ENCODE data around the gene PCDHB6.
A peak's percentile ranks its signal among the peaks of the same experiment; 100 is the strongest.
"Not testable (repeated sequence)": the region's sequence is repeated elsewhere in the genome, so short reads cannot be mapped to it uniquely, and the experiment has no call there.

PCDHB6 gene

DNA sequence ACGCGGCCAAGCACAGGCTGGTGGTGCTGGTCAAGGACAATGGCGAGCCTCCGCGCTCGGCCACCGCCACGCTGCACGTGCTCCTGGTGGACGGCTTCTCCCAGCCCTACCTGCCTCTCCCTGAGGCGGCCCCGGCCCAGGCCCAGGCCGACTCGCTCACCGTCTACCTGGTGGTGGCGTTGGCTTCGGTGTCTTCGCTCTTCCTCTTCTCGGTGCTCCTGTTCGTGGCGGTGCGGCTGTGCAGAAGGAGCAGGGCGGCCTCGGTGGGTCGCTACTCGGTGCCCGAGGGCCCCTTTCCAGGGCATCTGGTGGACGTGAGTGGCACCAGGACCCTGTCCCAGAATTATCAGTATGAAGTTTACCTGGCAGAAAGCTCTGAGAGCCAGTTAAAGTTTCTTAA, 8.0 kb downstream of the PCDHB6 start:
- DNase-seq: not testable (repeated sequence)

DNA sequence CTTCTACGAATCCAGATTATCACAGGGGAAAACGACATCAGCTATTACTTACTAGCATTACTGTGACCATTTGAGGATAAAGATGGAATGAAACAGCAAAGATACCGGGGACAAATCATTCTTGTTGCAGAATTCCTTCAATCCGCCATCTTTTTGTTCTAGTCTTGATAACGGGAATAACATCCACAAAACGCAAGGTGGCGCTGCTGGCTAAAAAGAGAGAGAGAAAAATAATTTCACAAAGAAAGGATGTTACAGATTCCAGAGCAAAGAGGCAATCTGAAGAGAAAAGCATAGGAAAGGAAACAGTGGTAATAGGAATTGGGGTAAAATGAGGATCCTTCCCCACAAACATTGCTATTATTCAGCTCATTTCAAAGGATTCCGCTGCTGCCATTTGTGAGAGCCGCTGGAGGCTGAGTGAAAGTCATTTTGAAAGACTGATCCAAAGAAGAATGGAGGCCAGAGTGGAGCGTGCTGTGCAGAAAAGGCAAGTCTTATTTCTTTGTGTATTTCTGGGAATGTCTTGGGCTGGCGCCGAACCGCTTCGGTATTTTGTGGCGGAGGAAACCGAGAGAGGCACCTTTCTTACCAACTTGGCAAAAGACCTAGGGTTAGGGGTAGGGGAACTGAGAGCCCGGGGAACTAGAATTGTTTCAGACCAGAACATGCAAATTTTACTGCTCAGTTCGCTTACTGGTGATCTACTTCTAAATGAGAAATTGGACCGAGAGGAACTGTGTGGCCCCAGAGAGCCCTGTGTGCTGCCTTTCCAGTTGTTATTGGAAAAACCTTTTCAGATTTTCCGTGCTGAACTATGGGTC, 22.7 kb downstream of the PCDHB6 start, which contains the start of gene PCDHB7:
PCDHB7 (plus strand) TSS at position 264 of the 824 bp plus-strand sequence; CDS start at position 456, 192 bp downstream.
- DNase-seq: peak in 4 of 56 donors; percentile 3 to 19 (median 13)

DNA sequence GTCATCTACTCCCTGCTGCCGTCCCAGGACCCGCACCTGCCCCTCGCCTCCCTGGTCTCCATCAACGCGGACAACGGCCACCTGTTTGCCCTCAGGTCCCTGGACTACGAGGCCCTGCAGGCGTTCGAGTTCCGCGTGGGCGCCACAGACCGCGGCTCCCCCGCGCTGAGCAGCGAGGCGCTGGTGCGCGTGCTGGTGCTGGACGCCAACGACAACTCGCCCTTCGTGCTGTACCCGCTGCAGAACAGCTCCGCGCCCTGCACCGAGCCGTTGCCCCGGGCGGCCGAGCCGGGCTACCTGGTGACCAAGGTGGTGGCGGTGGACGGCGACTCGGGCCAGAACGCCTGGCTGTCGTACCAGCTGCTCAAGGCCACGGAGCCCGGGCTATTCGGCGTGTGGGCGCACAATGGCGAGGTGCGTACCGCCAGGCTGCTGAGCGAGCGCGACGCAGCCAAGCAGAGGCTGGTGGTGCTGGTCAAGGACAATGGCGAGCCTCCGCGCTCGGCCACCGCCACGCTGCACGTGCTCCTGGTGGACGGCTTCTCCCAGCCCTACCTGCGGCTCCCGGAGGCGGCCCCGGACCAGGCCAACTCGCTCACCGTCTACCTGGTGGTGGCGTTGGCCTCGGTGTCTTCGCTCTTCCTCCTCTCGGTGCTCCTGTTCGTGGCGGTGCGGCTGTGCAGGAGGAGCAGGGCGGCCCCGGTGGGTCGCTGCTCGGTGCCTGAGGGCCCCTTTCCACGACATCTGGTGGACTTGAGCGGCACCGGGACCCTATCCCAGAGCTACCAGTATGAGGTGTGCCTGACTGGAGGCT, 24.6 kb downstream of the PCDHB6 start:
- not testable (repeated sequence) for DNase-seq

- DNase-seq: no peak
Measured at GRCh38 chr5:141175933-141176332, 26.1 kb downstream of the PCDHB6 start.

DNA sequence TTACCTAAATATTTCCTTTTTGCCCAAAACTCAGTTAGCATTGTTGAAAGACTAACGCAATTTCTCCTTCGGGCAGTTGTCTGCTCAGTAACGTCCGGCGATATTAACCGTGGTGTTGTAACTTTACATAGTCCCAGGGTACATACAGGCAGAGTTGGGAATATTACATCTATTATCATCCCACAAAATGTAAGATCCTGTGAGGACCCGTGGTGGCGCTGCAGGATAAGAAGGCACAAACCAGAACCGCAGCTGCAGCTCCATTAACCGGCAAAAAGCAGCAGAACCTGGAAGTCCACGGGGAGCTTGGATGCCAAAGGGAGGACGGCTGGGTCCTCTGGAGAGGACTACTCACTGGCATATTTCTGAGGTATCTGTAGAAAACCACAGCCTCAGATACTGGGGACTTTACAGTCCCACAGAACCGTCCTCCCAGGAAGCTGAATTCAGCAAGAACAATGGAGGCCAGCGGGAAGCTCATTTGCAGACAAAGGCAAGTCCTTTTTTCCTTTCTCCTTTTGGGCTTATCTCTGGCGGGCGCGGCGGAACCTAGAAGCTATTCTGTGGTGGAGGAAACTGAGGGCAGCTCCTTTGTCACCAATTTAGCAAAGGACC, 27.8 kb downstream of the PCDHB6 start, which contains the start of gene PCDHB8:
PCDHB8 (plus strand) TSS at position 214 of the 615 bp plus-strand sequence; CDS start at position 459, 245 bp downstream.
- not testable (repeated sequence) for DNase-seq

GRCh38 chr5:141179371-141179770, 29.5 kb downstream of the PCDHB6 start:
- DNase-seq: not testable (repeated sequence)

GRCh38 chr5:141179876-141180275, 30.0 kb downstream of the PCDHB6 start:
- DNase-seq: not testable (repeated sequence)

- no peak for DNase-seq
Measured at GRCh38 chr5:141180313-141180712, 30.5 kb downstream of the PCDHB6 start.

- peak in 15 of 56 donors; percentile 3 to 53 (median 29) for DNase-seq
Measured at GRCh38 chr5:141182248-141182647, 32.4 kb downstream of the PCDHB6 start, which contains the start of gene PCDHB16. PCDHB16 (plus strand) TSS chr5:141182387; CDS start chr5:141182560, 173 bp downstream.

DNA sequence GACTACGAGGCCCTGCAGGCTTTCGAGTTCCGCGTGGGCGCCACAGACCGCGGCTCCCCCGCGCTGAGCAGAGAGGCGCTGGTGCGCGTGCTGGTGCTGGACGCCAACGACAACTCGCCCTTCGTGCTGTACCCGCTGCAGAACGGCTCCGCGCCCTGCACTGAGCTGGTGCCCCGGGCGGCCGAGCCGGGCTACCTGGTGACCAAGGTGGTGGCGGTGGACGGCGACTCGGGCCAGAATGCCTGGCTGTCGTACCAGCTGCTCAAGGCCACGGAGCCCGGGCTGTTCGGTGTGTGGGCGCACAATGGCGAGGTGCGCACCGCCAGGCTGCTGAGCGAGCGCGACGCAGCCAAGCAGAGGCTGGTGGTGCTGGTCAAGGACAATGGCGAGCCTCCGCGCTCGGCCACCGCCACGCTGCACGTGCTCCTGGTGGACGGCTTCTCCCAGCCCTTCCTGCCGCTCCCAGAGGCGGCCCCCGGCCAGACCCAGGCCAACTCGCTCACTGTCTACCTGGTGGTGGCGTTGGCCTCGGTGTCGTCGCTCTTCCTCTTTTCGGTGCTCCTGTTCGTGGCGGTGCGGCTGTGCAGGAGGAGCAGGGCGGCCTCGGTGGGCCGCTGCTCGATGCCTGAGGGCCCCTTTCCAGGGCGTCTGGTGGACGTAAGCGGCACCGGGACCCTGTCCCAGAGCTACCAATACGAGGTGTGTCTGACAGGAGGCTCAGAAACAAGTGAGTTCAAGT, 34.4 kb downstream of the PCDHB6 start:
- not testable (repeated sequence) for DNase-seq

DNA sequence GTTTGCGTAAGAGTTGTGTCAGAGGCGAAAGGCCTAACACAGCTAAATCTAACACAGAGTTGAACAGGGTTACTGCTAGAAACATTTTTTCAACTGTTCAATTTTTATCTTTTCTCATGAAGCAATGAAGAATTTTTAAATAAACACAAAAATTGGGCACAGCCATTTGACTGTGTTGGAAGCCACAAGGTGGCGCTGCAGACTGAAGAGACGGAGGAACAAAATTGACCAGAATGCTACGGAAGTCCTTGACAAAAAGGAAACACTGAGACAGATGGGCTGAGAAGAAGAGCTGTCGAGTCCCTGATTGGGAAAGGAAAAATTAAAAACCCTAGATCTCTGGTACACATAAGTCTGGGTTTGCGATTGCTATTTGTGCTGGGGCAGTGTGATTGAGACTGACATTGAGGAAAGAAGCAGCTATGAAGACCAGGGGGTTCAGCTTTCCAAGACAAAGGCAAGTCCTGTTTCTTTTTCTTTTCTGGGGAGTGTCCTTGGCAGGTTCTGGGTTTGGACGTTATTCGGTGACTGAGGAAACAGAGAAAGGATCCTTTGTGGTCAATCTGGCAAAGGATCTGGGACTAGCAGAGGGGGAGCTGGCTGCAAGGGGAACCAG, 37.1 kb downstream of the PCDHB6 start, which contains the start of gene PCDHB9:
PCDHB9 (plus strand) TSS at position 265 of the 616 bp plus-strand sequence; CDS start at position 423, 158 bp downstream.
- DNase-seq: peak in 2 of 56 donors; percentile 12 to 23

GRCh38 chr5:141188682-141189081, 38.8 kb downstream of the PCDHB6 start:
- DNase-seq: not testable (repeated sequence)

GRCh38 chr5:141189131-141189530, 39.3 kb downstream of the PCDHB6 start:
- DNase-seq: not testable (repeated sequence)

DNA sequence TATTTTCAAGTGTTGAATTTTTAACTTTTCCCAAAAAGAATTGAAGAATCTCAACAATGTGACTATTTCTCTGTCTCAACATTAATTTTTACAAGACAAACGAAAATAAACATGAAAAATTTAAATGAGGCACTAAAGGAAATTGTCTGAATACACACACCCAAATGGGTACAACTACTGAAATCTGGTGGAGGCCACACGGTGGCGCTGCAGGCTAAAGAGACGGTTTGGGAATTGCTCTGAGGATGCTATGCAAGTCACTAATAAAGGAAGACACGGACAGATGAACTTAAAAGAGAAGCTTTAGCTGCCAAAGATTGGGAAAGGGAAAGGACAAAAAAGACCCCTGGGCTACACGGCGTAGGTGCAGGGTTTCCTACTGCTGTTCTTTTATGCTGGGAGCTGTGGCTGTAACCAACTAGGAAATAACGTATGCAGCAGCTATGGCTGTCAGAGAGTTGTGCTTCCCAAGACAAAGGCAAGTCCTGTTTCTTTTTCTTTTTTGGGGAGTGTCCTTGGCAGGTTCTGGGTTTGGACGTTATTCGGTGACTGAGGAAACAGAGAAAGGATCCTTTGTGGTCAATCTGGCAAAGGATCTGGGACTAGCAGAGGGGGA, 42.4 kb downstream of the PCDHB6 start, which contains the start of gene PCDHB10:
PCDHB10 (plus strand) TSS at position 244 of the 616 bp plus-strand sequence; CDS start at position 444, 200 bp downstream.
- DNase-seq: peak in 9 of 56 donors; percentile 2 to 62 (median 24)

- DNase-seq: not testable (repeated sequence)
Measured at GRCh38 chr5:141194332-141194731, 44.5 kb downstream of the PCDHB6 start.

GRCh38 chr5:141196363-141196762, 46.5 kb downstream of the PCDHB6 start:
- DNase-seq: no peak

DNA sequence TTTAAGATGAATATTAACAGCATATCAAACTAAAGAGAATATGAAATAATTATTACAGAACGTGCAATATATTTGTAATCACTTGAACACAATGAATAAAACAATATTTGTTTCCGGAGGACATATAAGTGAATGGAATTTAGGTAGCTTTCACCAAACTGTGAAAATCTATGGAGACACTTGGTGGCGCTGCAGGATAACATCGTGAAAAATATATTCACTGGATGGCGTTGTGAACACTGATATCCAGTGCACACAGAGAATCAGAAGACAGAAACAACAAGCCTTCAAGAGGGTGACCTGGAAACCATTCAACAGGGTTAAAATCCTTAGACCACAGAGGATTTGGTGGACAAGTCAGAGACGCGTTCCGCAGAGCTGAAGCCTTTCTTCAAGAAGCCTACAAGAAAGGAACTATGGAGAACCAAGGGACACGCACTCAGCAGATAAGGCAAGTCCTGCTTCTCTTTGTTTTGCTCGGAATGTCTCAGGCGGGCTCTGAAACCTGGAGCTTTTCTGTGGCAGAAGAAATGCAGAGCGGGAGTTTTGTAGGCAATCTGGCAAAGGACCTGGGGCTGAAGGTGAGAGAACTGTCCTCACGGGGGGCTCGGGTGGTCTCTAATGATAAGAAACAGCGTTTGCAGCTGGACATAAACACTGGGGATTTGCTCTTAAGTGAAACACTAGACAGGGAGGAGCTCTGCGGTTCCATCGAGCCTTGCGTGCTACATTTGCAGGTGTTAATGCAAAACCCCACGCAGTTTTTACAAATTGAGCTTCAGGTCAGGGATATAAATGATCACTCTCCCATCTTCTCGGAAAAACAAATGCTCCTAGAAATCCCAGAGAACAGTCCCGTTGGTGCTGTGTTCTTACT, 49.7 kb downstream of the PCDHB6 start, which contains the start of gene PCDHB11:
PCDHB11 (plus strand) TSS at position 269 of the 877 bp plus-strand sequence; CDS start at position 417, 148 bp downstream.
- DNase-seq: no peak

GRCh38 chr5:141201126-141201525, 51.3 kb downstream of the PCDHB6 start:
- DNase-seq: not testable (repeated sequence)

Data from amygdala (tissue), 56 donors.